SU-DHL-6 (cell line): ENCODE measurements around the gene RABEP2.

ENCODE experiments used
- EZH2phosphoT487 ChIP-seq: fragments of 200-600 bp; sonication (generic), shearing (Covaris generic); conservative IDR thresholded peaks from 2 replicates; pipeline ENCODE4 v1.6.1; 2018; ENCODE audit warnings: mild to moderate bottlenecking, antibody characterized with exemption, low read length, moderate library complexity, mixed read lengths
- TF ChIP-seq, protein P1 (sequence below): fragments of 200-600 bp; sonication (generic); IDR thresholded peaks from one replicate; pipeline ENCODE4 v1.5.1; 2017; ENCODE audit warnings: antibody characterized with exemption, mild to moderate bottlenecking, low read length, moderate library complexity; ENCODE audit not compliant: insufficient read depth, poor library complexity, severe bottlenecking

DNA sequence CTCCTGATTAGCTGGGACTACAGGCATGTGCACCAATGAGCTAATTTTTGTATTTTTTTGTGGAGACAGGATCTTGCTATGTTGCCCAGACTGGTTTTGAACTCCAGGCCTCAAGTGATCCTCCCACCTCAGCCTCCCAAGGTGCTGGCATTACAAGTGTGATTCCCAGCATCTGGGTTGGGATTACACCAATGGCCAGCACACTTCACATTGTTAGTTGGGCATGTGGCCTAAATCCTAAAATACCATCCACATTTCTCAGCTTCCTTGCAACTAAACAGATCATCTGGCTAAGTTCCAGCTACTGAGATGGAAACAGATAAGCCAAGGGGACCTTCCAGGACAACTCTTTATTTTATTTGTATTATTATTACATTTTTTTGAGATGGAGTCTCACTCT lies 9.9 kb downstream of the RABEP2 start:
- TF ChIP-seq, protein P1, sequence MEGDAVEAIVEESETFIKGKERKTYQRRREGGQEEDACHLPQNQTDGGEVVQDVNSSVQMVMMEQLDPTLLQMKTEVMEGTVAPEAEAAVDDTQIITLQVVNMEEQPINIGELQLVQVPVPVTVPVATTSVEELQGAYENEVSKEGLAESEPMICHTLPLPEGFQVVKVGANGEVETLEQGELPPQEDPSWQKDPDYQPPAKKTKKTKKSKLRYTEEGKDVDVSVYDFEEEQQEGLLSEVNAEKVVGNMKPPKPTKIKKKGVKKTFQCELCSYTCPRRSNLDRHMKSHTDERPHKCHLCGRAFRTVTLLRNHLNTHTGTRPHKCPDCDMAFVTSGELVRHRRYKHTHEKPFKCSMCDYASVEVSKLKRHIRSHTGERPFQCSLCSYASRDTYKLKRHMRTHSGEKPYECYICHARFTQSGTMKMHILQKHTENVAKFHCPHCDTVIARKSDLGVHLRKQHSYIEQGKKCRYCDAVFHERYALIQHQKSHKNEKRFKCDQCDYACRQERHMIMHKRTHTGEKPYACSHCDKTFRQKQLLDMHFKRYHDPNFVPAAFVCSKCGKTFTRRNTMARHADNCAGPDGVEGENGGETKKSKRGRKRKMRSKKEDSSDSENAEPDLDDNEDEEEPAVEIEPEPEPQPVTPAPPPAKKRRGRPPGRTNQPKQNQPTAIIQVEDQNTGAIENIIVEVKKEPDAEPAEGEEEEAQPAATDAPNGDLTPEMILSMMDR: no peak
- TF ChIP-seq EZH2phosphoT487: no peak
